GM06990 (cell line): Measurements from ENCODE around the gene TMED8.
"Not testable (repeated sequence)": the region's sequence is repeated elsewhere in the genome, so short reads cannot be mapped to it uniquely, and the experiment has no call there.

Experiments
- DNase-seq: peaks from one replicate; pipeline ENCODE4 v3.0.0-alpha.2; 2011; ENCODE audit not compliant: insufficient read length; ENCODE audit errors: extremely low read depth
- H3K27me3 ChIP-seq: replicated peaks from 2 replicates; pipeline ENCODE4 v1.6.0; 2011; ENCODE audit warnings: low read length; ENCODE audit not compliant: control insufficient read depth, insufficient read depth
- H3K36me3 ChIP-seq: 2 replicates; pipeline ENCODE4 v1.5.1; 2011; ENCODE audit warnings: low read length; ENCODE audit not compliant: control insufficient read depth, insufficient read depth
- H3K4me3 ChIP-seq: replicated peaks from 2 replicates; pipeline ENCODE4 v1.5.1; 2011; ENCODE audit warnings: low read depth, mild to moderate bottlenecking, control low read depth, low read length
- CTCF ChIP-seq: IDR thresholded peaks from 2 replicates; pipeline ENCODE4 v1.5.1; 2011; ENCODE audit warnings: low read length, control low read depth, mild to moderate bottlenecking, inconsistent platforms; ENCODE audit not compliant: insufficient read depth, poor library complexity, severe bottlenecking

Gene TMED8

GRCh38 chr14:77338302-77338701 is 38.6 kb downstream of the TMED8 start:
- no peak for TF ChIP-seq CTCF
- peaks cover 12% of the 10 kb centered on the region for H3K36me3 ChIP-seq
- no peaks in the 10 kb centered on the region for H3K27me3 ChIP-seq
- no peak for DNase-seq
- H3K4me3 ChIP-seq: no peak overlapping the region

DNA sequence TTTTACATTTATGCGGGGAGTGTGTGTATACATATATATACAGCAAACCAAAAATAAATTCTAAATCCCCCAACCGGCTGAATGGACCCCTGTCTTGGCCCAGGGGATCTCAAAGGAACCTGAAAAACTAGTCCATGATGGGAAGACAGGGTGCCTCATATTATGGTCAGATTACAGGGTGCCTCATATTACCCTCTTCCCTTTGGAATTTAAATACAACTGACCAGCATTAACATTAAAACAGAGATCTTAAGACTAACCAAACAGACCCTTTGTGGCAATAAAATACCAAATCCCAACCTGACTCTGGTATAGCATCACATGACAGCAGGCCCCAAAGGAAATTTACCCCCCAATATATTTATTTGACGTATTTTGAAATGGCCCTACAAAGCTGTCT is 39.0 kb downstream of the TMED8 start:
- Histone ChIP-seq H3K27me3 (no peaks in the 10 kb centered on the region), H3K4me3 (no peak overlapping the region), H3K36me3 (peaks cover 10% of the 10 kb centered on the region)
- no peak for TF ChIP-seq CTCF
- no peak for DNase-seq

DNA sequence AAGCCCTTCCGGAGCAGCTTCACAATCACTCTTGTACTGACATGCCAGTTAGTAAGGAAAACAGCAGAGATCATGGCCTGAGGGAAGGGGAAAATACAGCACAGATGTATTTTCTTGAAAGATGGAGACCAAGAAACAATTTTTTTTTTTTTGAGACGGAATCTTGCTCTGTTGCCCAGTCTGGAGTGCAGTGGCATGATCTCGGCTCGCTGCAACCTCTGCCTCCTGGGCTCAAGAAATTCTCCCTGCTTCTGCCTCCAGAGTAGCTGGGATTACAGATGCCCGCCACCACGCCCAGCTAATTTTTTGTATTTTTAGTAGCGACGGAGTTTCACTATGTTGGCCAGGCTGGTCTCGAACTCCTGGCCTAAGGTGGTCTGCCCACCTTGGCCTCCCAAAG is 39.6 kb downstream of the TMED8 start:
- peaks cover 10% of the 10 kb centered on the region for H3K36me3 ChIP-seq
- not testable (repeated sequence) for DNase-seq, H3K4me3 ChIP-seq, H3K27me3 ChIP-seq

- TF ChIP-seq CTCF: no peak
- H3K4me3 ChIP-seq: no peak overlapping the region
- H3K36me3 ChIP-seq: peaks cover 2% of the 10 kb centered on the region; the same call in 1 of the 2 replicates
- no peaks in the 10 kb centered on the region for H3K27me3 ChIP-seq
- no peak for DNase-seq
Measured at GRCh38 chr14:77335576-77335975, 41.3 kb downstream of the TMED8 start.

DNA sequence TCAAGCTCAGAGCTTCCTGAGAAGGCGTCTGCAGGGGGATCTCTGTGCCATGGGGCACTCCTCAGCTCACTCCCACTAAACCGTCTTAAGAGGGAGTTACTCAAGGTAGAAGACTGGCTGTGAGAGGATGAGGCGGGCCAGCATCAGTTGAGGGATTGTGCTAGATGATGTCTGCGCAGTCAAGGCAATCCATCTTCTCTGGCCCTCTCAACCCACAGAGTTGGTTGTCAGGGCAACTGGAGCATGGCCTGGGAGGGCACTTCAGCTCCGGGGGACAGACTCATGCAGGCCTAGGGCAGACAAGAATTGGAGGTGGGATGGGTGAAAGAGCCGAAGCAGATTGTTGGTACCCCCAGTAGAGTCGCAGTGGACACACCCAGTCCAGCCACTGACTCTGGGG is 47.0 kb downstream of the TMED8 start:
- no peak overlapping the region for H3K4me3 ChIP-seq
- no peaks in the 10 kb centered on the region; the same call in 1 of the 2 replicates for H3K36me3 ChIP-seq
- no peak for TF ChIP-seq CTCF
- DNase-seq: no peak
- no peaks in the 10 kb centered on the region for H3K27me3 ChIP-seq

DNA sequence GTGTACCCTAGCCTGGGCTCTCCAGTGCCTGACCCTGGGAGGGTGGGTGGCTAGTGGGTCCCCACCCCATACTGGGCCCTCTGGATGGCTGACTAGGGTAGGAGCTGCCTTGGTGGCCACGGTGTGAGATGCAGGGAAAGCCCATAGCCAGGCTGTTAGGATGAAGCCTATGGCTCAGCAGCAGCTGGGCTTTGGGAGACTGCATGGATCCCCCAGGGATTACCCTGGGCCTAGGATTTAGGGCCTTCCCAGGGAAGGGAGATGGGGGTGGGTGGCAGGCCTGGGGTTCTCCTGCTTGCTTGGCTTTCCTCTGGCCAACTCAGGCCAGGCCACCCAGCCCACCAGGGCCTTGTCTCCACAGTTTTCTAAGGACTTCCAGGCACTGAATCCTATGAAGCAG is 49.8 kb downstream of the TMED8 start:
- Histone ChIP-seq H3K4me3 (no peak overlapping the region), H3K27me3 (no peaks in the 10 kb centered on the region), H3K36me3 (no peaks in the 10 kb centered on the region; the same call in 1 of the 2 replicates)
- no peak for TF ChIP-seq CTCF
- no peak for DNase-seq
